Measurements from ENCODE around the gene LRRD1.
"Not testable (repeated sequence)": the region's sequence is repeated elsewhere in the genome, so short reads cannot be mapped to it uniquely, and the experiment has no call there.

Gene LRRD1

DNA sequence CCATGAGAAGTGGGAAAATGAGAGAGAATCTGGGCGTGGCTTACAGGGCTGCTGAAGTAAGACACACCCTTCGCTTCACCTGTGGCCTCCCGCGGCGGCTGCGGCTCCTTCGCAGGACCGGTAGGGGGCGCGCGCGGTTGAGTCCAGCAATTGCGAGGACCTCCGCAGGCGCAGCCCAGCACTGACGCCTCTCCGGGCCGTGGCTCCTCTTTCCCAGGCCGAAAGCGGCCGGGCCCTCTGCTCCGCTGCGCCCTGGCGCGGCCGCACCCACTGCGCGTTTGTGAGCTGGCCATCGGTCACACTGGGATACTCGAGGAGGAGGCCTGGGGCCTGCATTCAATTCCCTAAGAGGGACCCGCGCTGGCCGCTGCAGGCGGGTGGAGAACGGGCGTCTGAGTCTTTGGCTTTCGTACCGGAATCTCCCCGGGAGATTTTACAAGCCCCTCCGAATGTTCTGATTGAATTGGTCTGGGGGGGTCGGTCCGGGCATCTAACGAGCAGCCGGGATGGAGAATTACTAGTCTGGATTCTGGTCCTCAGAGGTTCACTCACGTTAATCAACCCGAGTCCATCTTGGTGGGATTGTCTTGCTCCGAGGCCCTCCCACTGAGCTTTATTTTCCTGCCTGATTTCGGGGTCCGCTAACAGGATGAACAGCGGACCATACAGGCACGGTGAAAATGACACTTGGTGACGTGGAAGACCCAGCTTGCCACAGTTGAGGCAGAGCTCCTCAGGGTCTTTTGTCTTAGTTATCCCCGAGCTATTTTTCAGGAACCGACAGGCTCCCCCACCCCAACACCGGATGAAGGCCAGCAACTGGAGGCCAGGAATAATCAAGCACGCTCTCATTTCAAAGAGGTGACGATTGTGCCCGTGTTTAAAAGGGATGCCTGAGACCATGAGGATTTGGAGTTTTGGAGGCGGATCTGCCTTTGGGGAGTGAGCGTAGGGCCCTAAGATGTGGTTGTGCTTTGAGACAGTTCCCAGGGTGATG, at the start of gene LRRD1:
LRRD1 (minus strand) TSS at position 215 of the 997 bp plus-strand sequence. CDS start 13,940 bp downstream, outside the sequence.
- peak; percentile 99 to 100 for ATAC-seq

DNA sequence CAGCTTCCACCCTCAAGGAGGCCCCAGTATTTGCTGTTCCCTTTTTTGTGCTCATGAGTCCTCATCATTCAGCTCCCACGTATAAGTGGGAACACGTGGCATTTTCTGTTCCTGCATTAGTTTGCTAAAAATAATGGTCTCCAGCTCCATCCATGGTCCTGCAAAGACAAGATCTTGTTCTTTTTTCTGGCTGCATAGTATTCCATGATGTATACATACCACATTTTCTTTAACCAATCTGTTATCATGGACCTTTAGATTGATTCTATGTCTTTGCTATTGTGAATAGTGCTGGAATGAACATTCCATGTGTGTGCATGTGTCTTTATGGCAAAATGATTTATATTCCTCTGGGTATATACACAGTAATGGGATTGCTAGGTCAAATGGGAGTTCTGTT, 49.8 kb upstream of the LRRD1 start:
- no peak for ATAC-seq

DNA sequence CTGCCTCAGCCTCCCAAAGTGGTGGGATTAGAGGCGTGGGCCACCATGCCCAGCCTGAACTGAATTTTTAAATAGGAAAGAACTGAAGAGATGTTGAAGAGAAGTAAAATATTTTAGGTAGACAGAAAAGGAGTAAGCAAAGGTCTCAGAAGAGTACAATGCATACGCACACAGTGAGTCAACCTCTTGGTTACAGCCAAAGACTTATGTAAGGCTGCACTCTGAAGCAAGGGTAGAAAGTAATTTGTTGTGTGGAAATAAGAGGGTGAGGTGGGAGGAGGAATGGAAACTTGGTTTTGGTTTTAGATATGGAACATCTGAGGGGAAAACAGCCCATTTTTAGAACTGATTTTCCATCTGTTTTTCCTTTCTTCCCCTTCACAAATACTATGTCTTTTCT, 49.2 kb upstream of the LRRD1 start:
- no peak for ATAC-seq

DNA sequence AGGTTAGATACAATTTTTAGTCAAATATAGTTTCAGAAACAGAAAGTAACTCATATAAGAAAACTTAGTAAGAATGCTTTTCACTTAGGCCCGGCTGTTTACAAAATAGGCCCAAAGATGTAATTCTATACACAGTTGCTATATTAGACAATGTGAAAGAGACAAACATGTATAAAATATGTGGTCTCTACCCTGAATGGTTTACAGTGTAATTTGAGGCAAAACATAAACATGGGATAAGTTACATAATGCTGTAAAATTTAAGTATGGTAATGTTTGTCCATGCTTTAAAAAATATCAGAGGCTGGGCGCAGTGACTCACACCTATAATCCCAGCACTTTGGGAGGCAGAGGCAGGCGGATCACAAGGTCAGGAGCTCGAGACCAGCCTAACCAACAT, 48.0 kb upstream of the LRRD1 start:
- no peak for ATAC-seq

DNA sequence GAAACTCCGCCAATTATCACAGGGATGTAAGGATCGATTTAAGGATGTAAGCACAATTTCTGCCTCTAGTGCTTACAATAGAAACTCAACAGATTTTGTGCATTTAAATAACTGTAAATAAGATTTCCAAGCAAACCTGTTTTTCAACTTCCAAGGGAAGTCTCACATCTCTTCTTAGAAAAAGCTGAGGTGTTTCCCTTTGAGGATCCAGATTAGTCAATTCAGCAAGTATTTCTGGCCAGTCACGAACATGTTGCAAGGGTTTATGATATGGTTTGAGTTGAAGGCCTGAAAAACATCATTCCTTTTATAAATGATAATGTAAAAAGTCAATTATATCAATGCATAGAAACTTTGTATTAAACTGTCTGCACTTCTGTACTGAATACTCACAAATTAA, 42.8 kb upstream of the LRRD1 start:
- no peak for ATAC-seq

DNA sequence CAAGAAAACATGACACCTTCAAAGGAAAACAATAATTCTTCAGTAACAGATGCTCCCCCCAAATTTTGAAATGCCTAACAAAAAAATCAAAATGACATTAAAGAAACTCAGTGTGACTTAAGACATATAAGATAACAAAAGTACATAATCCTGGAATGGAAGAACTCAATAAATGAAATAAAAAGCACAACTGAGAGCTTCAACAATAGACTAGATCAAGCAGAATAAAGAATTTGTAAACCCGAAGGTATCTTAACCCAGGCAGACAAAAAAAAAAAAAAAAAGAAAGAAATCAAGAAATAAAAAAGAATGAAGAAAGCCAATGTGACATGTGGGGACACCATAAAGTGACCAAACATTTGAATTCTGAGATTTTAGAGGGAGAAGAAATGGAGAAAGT, 27.7 kb upstream of the LRRD1 start:
- no peak for ATAC-seq

DNA sequence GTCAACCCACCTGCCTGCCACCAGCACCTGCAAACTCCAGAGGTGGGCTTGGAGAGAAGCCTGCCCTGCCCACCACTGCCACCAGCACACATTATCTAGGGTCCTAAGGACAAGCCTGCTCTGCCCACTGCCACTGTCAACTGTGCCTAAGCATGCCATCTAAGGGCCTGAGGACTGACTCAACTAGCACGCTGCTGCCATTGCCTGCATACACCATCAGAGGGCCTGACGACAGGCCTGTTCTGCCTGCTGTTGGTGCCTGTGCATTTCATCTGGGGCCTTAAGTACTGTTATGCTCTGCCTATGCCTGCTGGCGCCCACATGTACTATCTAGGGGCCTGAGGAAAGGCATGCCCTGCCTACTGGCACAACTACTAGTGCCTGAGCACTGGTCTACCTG, 27.0 kb upstream of the LRRD1 start:
- no peak for ATAC-seq

DNA sequence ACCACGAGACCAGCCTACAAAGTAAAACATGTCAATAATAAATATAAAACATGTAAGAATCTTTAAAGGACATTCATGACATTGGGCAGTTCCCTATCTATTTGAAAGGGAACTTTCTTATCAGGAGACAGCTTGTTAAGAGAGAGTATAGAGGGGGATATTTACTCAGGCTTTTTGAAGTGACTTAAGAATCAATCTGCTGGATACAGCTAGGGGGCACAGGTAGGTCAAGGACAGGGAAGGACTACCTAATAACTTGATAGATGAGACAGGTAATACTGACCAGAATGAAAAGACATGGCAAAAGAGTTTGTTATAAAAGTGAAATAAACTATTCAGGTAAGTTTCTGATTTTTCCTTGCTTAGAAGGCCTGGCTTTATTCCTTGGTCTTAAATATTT, 21.8 kb upstream of the LRRD1 start:
- ATAC-seq = no peak

DNA sequence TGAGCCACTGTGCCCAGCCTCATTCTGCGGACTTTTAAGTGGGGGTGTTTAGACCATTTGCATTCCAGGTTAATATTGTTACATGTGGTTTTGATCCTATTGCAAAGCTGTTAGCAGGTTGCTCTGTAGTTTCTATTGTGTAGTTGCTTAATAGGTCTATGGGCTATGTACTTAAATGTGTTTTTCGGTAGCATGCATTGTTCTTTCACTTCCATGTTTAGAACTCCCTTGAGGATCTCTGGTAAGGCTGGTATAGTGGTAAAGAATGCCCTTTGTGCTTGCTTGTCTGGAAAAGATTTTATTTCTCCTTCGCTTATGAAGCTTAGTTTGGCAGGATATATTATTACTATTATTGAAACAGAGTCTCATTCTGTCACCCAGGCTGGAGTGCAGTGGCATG, 13.4 kb upstream of the LRRD1 start:
- ATAC-seq = no peak

DNA sequence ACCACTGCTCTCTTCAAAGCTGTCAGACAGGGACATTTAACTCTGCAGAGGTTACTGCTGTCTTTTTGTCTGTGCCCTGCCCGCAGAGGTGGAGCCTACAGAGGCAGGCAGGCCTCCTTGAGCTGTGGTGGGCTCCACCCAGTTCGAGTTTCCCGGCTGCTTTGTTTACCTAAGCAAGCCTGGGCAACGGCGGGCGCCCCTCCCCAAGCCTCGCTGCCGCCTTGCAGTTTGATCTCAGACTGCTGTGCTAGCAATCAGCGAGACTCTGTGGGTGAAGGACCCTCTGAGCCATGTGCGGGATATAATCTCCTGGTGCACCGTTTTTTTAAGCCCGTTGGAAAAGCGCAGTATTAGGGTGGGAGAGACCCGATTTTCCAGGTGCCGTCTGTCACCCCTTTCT, 10.3 kb upstream of the LRRD1 start:
- not testable (repeated sequence) for ATAC-seq

DNA sequence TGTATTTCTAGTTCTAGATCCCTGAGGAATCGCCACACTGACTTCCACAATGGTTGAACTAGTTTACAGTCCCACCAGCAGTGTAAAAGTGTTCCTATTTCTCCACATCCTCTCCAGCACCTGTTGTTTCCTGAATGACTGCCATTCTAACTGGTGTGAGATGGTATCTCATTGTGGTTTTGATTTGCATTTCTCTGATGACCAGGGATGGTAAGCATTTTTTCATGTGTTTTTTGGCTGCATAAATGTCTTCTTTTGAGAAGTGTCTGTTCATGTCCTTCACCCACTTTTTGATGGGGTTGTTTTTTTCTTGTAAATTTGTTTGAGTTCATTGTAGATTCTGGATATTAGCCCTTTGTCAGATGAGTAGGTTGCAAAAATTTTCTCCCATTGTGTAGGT, 5.4 kb upstream of the LRRD1 start:
- ATAC-seq = not testable (repeated sequence)

DNA sequence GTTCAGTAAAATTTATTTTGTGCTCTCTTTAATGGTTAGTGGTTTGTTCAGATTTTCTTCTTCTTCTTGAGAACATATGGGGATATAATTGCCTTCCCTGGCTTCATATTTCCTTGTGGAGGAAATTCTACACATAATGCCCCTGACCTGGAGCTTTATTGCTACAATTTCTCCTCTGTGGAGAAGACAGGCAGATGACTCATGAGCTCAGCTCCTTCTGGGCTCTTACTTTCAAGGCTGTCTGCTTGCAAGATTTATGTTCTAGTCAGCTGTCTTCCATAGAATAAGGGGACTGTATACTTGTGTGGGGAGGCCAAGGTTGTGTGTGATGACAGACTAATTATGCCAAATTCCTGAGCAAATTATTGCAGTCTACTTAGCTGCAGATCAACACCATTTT, 1.6 kb downstream of the LRRD1 start:
- ATAC-seq = no peak

DNA sequence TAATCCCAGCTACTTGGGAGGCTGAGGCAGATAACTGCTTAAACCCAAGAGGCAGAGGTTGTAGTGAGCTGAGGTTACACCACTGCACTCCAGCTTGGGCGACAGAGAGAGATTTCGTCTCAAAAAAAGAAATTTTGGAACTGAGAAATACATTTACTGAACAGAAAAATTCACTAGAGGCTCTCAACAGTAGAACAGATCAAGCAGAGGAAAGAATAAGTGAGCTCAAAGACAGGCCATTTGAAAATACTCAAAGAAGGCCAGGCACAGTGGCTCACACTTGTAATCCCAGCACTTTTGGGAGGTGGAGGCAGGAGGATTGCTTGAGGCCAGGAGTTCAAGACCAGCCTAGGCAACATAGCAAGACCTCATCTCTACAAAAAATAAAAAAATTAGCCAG, 9.4 kb downstream of the LRRD1 start:
- not testable (repeated sequence) for ATAC-seq

DNA sequence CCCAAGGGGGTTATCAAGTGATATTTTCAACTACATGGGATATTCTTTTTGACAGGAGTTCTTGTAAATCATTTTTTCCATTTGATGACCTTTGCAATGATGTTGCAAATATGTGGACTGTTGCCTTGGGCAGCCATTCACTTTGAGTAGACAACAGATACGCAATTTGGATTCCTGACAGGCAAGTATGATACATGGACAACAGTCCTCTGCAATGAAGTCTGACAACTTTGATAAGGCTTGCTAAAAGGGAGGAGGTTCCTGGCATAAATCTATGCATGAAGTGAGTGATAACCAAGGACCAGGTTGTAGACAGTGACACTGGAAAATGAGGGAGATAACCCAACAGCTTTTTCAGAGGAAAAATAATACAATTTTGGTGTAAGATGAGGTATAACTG, 17.7 kb downstream of the LRRD1 start:
- ATAC-seq = no peak

DNA sequence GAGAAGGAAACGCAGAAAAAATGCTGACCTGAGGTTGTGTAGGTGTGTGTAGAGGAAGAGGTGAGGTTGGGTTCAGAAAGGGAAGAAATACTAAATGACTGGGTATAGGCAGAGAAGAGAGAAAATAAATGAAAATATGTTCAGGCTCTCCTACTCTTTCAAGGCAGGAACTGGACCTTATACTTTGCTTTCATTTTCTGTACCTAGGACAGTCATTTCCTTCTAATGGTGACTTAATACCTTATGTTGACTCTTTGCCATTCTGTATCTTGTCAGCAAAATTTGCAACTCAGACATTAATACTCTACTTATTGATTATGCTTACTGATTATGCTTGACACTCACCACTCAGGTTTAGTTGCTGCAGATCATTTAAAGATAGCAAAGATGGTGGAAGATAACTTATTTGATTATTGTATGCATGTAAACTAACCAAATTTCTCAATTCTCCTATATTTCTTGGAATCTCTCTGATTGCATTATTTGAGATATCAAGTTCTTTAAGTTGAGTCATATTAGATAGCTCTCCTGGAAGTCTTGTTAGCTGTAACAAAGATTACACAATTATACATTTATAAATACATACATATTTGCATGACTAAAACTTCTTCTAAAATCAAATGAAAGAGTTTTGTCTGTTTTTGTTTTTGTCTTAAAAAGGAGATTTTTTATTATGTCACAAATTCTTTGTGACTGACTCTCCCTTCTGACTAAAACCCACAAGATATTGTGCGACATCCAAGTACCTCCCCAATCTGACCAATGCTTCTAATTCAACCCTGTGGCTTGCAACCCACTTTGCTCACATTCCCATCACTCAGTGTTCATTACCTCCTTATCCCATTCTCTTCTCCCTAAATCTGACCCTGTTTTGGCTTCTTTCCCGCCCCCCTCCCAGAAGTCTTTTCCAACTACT, 20.0 kb downstream of the LRRD1 start:
- ATAC-seq = peak; percentile 55 to 58

DNA sequence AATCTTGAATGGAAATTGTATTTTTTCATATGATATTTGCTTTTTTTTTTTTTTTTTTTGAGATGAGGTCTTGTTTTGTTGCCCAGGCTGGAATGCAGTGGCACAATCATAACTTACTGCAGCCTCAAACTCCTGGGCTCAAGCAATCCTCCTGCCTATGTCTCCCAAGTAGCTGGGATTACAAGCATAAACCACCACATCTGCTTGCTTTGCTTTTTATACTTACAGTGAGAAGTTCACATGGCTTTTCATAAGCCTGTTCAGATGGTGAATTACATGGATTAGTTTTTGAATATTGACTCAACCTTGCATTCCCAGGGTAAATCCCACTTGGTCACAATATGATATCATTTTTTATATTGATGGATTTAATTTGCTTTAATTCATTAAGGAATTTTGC, 22.0 kb downstream of the LRRD1 start:
- ATAC-seq = no peak

DNA sequence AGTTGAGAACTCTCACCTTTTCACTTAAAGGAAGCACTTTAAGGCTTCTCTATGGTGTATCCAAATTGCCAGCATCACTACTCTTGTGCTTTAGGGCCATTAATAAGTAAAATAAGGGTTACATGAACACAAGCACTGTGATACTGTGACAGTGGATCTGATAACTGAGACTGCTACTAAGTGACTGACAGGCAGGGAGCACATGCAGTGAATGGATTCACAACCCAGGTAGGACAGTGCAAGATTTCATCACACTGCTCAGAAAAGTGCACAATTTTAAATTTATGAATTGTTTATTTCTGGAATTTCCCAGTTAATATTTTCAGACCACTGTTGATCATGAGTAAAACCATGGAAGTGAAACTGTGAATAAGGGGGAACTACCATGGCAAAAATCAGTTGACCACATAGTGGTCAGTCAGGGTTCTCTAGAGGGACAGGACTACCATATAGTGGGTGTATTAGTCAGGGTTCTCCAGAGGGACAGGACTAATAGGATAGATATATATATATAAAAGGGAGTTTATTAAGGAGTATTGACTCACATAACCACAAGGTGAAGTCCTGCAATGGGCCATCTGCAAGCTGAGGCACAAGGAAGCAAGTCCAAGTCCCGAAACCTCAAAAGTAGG, 23.7 kb downstream of the LRRD1 start:
- ATAC-seq = no peak

DNA sequence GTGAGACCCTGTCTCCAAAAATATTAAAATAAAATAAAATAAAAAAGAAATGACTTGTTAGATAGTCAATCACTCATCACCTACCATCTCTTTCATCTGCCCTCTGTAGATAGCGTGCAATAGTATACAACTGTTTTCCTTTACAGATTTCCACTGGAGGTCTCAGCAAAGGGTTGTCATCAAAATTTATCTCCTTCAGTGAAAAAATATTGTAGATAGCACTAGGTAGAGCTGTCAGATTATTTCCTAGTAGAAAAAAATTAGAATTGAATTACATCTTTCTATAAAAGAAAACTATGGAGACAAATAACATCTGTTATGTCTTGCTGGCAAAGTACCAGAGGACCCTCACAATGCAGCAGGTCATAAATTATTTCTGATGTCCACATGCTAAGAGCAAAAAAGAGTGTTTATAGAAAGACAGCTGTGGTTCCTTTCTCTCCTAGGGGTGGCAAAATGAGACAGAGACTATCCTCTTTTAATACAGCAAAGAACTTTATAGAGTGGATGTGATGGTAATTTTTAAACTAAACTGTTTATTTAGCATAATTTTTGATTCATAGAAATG, 28.4 kb downstream of the LRRD1 start:
- ATAC-seq = no peak

DNA sequence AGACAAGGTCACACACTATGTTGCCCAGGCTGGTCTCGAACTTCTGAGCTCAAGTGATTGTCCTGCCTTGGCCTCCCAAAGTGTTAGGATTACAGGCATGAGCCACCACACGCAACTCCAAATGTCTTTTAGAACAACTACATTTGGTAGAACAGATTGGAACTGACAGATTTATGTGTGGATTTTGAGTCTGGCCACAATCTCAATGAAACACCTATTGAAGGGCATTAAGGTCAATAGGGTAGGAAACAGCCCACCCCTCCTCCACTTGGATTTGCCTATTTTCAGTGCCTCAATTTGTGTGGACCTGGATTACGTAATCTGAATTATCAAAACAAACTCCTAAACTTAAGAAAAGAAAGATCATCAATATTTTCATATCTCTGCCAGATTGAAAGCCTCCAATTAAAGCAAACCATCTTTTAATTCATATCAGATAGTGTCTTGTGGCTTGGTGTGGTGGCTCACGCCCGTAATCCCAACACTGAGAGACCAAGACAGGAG, 29.2 kb downstream of the LRRD1 start:
- no peak for ATAC-seq

DNA sequence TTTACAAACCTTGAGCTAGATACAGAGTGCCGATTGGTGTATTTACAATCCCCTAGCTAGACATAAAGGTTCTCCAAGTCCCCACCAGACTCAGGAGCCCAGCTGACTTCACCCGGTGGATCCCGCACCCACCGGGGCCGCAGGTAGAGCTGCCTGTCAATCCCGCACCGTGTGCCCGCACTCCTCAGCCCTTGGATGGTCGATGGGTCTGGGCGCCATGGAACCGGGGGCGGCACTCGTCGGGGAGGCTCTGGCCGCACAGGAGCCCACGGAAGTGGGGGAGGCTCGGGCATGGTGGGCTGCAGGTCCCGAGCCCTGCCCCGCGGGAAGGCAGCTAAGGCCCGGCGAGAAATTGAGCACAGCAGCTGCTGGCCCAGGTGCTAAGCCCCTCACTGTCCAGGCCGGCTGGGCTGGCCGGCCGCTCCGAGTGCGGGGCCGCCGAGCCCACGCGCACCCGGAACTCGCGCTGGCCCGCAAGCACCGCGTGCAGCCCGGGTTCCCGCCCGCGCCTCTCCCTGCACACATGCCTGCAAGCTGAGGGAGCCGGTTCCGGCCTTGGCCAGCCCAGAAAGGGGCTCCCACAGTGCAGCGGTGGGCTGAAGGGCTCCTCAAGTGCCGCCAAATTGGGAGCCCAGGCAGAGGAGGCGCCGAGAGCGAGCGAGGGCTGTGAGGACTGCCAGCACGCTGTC, 35.6 kb downstream of the LRRD1 start:
- ATAC-seq = not testable (repeated sequence)

DNA sequence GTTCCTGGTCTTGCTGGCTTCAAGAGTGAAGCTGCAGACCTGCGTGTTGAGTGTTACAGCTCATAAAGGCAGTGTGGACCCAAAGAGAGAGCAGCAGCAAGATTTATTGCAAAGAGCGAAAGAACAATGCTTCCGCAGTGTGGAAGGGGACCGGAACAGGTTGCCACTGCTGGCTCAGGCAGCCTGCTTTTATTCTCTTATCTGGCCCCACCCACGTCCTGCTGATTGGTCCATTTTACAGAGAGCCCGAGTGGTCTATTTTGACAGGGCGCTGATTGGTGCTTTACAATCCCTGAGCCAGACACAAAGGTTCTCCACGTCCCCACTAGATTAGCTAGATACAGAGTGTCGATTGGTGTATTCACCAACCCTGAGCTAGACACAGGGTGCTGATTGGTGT, 36.2 kb downstream of the LRRD1 start:
- ATAC-seq = not testable (repeated sequence)

DNA sequence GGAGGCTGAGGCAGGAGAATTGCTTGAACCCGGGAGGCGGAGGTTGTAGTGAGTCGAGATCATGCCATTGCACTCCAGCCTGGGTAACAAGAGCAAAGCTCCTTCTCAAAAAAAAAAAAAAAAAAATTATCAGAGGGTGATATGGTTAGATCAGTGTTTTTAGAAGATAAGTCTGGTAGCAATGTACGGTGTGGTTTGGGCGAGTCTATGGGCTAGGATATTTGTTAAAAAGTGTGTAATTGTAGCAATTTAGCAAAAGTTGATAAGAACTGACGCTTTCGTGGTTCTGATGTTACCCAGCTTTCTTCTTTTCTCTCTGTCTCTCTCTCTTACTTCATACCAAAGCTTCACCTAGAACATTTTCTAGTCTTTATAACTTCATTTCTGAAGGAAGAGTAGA, 37.8 kb downstream of the LRRD1 start:
- ATAC-seq = no peak

Data from activated CD4-positive, CD25-positive, alpha-beta regulatory T cell treated with anti-CD3 and anti-CD28 coated beads, Interleukin-2, amount 50 U/mL, for 24 hours (primary cell).